Astrocyte of the spinal cord (primary cell): ENCODE results near the gene MYCL.
"Not testable (repeated sequence)": the region's sequence is repeated elsewhere in the genome, so short reads cannot be mapped to it uniquely, and the experiment has no call there.

ENCODE experiments used
- DNase-seq: peaks from one replicate; pipeline ENCODE4 v3.0.0; 2011; ENCODE audit warnings: low read depth, low spot score
- H3K4me3 ChIP-seq: 2 replicates; pipeline ENCODE4 v1.5.1; 2011; ENCODE audit warnings: low read depth, mild to moderate bottlenecking, low read length, moderate library complexity
- CTCF ChIP-seq: IDR thresholded peaks from 2 replicates; pipeline ENCODE4 v1.5.1; 2012; ENCODE audit warnings: low read depth, mild to moderate bottlenecking, low read length, inconsistent platforms
- in situ Hi-C: cut with HindIII; loops from 2 replicates; pipeline ENCODE4 v1.10.0; 2017; ENCODE audit warnings: low sequenced_read_pairs

The MYCL gene

GRCh38 chr1:39919545-39919944 lies 17.8 kb upstream of the MYCL start:
- peak; percentile 53 for TF ChIP-seq CTCF
- peak; percentile 28 for DNase-seq
- H3K4me3 ChIP-seq: no peak overlapping the region
- in situ Hi-C loops: no loop called here

GRCh38 chr1:39917825-39918224 lies 16.1 kb upstream of the MYCL start:
- no peak for TF ChIP-seq CTCF
- in situ Hi-C loops: no loop called here
- DNase-seq: no peak

GRCh38 chr1:39915499-39916129 lies 13.9 kb upstream of the MYCL start:
- H3K4me3 ChIP-seq: no peak overlapping the region
- DNase-seq: no peak
- in situ Hi-C loops: no loop called here
- no peak for TF ChIP-seq CTCF

More at GRCh38 chr1:39917825-39918224, 16.1 kb upstream of the MYCL start:
- H3K4me3 ChIP-seq: no peak overlapping the region

- in situ Hi-C loops, DNase-seq, H3K4me3 ChIP-seq: not testable (repeated sequence)
These were observed 11.4 kb upstream of the MYCL start for GRCh38 chr1:39913136-39913535.

GRCh38 chr1:39910263-39910662 lies 8.5 kb upstream of the MYCL start:
- in situ Hi-C loops: no loop called here
- DNase-seq: no peak
- no peak for TF ChIP-seq CTCF
- no peak overlapping the region for H3K4me3 ChIP-seq

GRCh38 chr1:39908534-39908933 lies 6.8 kb upstream of the MYCL start:
- in situ Hi-C loops: no loop called here
- TF ChIP-seq CTCF: no peak
- no peak overlapping the region for H3K4me3 ChIP-seq
- DNase-seq: no peak

- in situ Hi-C loops: no loop called here
- no peak for DNase-seq
- TF ChIP-seq CTCF: no peak
- no peak overlapping the region for H3K4me3 ChIP-seq
These were observed 6.1 kb upstream of the MYCL start for GRCh38 chr1:39907528-39908453.
